Ishikawa (cell line): ENCODE results near the gene STIM1.

Experiments used
- CEBPB ChIP-seq: IDR thresholded peaks from 2 replicates; pipeline ENCODE4 v1.6.1; 2012
- CREB1 ChIP-seq: IDR thresholded peaks from 2 replicates; pipeline ENCODE4 v1.6.1; 2012; ENCODE audit warnings: low read depth
- EGR1 ChIP-seq: IDR thresholded peaks from 2 replicates; pipeline ENCODE4 v1.6.1; 2012
- EP300 ChIP-seq: IDR thresholded peaks from 2 replicates; pipeline ENCODE4 v1.6.1; 2012; ENCODE audit warnings: borderline replicate concordance
- FOXM1 ChIP-seq: IDR thresholded peaks from 2 replicates; pipeline ENCODE4 v1.6.1; 2012; ENCODE audit warnings: low read depth, borderline replicate concordance
- MAX ChIP-seq: IDR thresholded peaks from 2 replicates; pipeline ENCODE4 v1.6.1; 2012
- NFIC ChIP-seq: IDR thresholded peaks from 2 replicates; pipeline ENCODE4 v1.6.1; 2012
- RAD21 ChIP-seq: IDR thresholded peaks from 2 replicates; pipeline ENCODE4 v1.6.1; 2012; ENCODE audit warnings: low read depth
- REST ChIP-seq: IDR thresholded peaks from 2 replicates; pipeline ENCODE4 v1.6.1; 2012; ENCODE audit warnings: low read depth, mild to moderate bottlenecking
- TAF1 ChIP-seq: IDR thresholded peaks from 2 replicates; pipeline ENCODE4 v1.6.1; 2012; ENCODE audit warnings: low read depth, mild to moderate bottlenecking
- TCF12 ChIP-seq: IDR thresholded peaks from 2 replicates; pipeline ENCODE4 v1.6.1; 2012; ENCODE audit warnings: low read depth
- TEAD4 ChIP-seq: IDR thresholded peaks from 2 replicates; pipeline ENCODE4 v1.6.1; 2012
- USF1 ChIP-seq: IDR thresholded peaks from 2 replicates; pipeline ENCODE4 v1.6.1; 2012
- YY1 ChIP-seq: IDR thresholded peaks from 2 replicates; pipeline ENCODE4 v1.6.1; 2012; ENCODE audit warnings: low read depth
- ZBTB7A ChIP-seq: IDR thresholded peaks from 2 replicates; pipeline ENCODE4 v1.6.1; 2012; ENCODE audit warnings: low read depth

The STIM1 gene

GRCh38 chr11:3893311-3893710 is 37.8 kb downstream of the STIM1 start:
- TF ChIP-seq CREB1 (no peak), USF1 (no peak), TAF1 (no peak), MAX (no peak)

GRCh38 chr11:3894128-3894731 is 38.8 kb downstream of the STIM1 start:
- TF ChIP-seq TAF1 (no peak), YY1 (no peak), TEAD4 (no peak), FOXM1 (no peak), MAX (no peak), CREB1 (no peak), RAD21 (no peak), EP300 (no peak), EGR1 (no peak), REST (no peak), NFIC (no peak), ZBTB7A (no peak), TCF12 (no peak), CEBPB (no peak), USF1 (no peak)

GRCh38 chr11:3896644-3897043 is 41.2 kb downstream of the STIM1 start:
- no peak for TF ChIP-seq FOXM1
- TF ChIP-seq TEAD4 = no peak
- TF ChIP-seq EP300 = no peak
- TF ChIP-seq RAD21 = no peak
- TF ChIP-seq ZBTB7A = no peak
- no peak for TF ChIP-seq REST
- TF ChIP-seq CEBPB = no peak
- no peak for TF ChIP-seq TAF1
- no peak for TF ChIP-seq YY1
- TF ChIP-seq USF1 = no peak
- TF ChIP-seq MAX = no peak
- no peak for TF ChIP-seq CREB1
- TF ChIP-seq TCF12 = no peak
- no peak for TF ChIP-seq EGR1
- no peak for TF ChIP-seq NFIC

GRCh38 chr11:3901249-3902025 is 46.0 kb downstream of the STIM1 start:
- no peak for TF ChIP-seq RAD21
- TF ChIP-seq CREB1 = no peak
- no peak for TF ChIP-seq TCF12
- no peak for TF ChIP-seq NFIC
- no peak for TF ChIP-seq EGR1
- TF ChIP-seq TAF1 = no peak
- TF ChIP-seq MAX = no peak
- TF ChIP-seq TEAD4 = no peak
- TF ChIP-seq FOXM1 = no peak
- no peak for TF ChIP-seq EP300
- no peak for TF ChIP-seq ZBTB7A
- no peak for TF ChIP-seq USF1
- no peak for TF ChIP-seq CEBPB
- no peak for TF ChIP-seq REST
- no peak for TF ChIP-seq YY1
